Activated CD4-positive, alpha-beta T cell treated with anti-CD3 and anti-CD28 coated beads, Interleukin-2, amount 10 ng/mL, durations not matched to agents 7 days and 5 days (primary cell): ENCODE results near the gene RGS16. TPM values are rescaled to one million over a fixed set of nuclear protein-coding genes. Genes with fewer than 3 reads are reported as not detected.

Source experiments
- CTCF ChIA-PET: fragments of 350-600 bp; sonication (Branson Sonifier 250); formaldehyde crosslinking; loops from one replicate; lab custom pipeline; 2021; ENCODE audit warnings: antibody characterized with exemption; lab: Charles Lee
- POLR2A ChIA-PET: fragments of 350-600 bp; sonication (Branson Sonifier 250); formaldehyde crosslinking; loops from one replicate; lab custom pipeline; 2021; ENCODE audit warnings: antibody characterized with exemption; lab: Charles Lee
- DNase-seq: peaks from one replicate; pipeline ENCODE4 v3.0.0-alpha.2; 2020
- H3K27ac Mint-ChIP-seq: one replicate; pipeline ENCODE4 v1.8.0; 2021; ENCODE audit warnings: mild to moderate bottlenecking, moderate library complexity, mixed read lengths
- H3K27me3 Mint-ChIP-seq: one replicate; pipeline ENCODE4 v1.8.0; 2021; ENCODE audit warnings: mixed read lengths
- H3K36me3 Mint-ChIP-seq: one replicate; pipeline ENCODE4 v1.8.0; 2021; ENCODE audit warnings: low read depth, mixed read lengths
- H3K4me1 Mint-ChIP-seq: one replicate; pipeline ENCODE4 v1.8.0; 2021; ENCODE audit warnings: mixed read lengths
- H3K4me3 Mint-ChIP-seq: one replicate; pipeline ENCODE4 v1.8.0; 2021; ENCODE audit warnings: mild to moderate bottlenecking, moderate library complexity, mixed read lengths
- H3K9me3 Mint-ChIP-seq: one replicate; pipeline ENCODE4 v1.8.0; 2021; ENCODE audit warnings: mixed read lengths
- total RNA-seq, 2 experiments: library from RNA; stranded (reverse); gene quantifications; one replicate each; pipeline ENCODE4 v1.2.3, GENCODE V29; 2021

The RGS16 gene
- total RNA-seq, 2 experiments from 2014 or later, result 1.9 to 2.0 TPM

- ChIA-PET POLR2A (interaction anchor here (1.3 kb wide), 1 partner anchor 12 kb away, joined by 5 read pairs; no protein-coding TSS in a partner anchor), CTCF (interaction anchor here (0.8 to 2.7 kb wide), 9 partner anchors 9 to 169 kb away, joined by 3 to 11 read pairs (median 6); partner anchors contain the start of gene RNASEL)
- Mint-ChIP-seq H3K9me3 (peaks cover 7% of the 10 kb centered on the region), H3K27ac (peak overlapping the region; percentile 87), H3K4me1 (peaks cover 40% of the 10 kb centered on the region), H3K27me3 (peaks cover 81% of the 10 kb centered on the region), H3K4me3 (peak overlapping the region; percentile 57), H3K36me3 (peaks cover 7% of the 10 kb centered on the region)
- DNase-seq, result peak; percentile 23
Observed at GRCh38 chr1:182615468-182616129, 11.4 kb upstream of the RGS16 start.

GRCh38 chr1:182614796-182615454 lies 10.7 kb upstream of the RGS16 start:
- H3K27ac Mint-ChIP-seq, result no peak overlapping the region
- H3K36me3 Mint-ChIP-seq, result peaks cover 4% of the 10 kb centered on the region
- peak overlapping the region; percentile 57 for H3K4me3 Mint-ChIP-seq
- ChIA-PET POLR2A (interaction anchor here (1.3 kb wide), 1 partner anchor 12 kb away, joined by 5 read pairs; no protein-coding TSS in a partner anchor), CTCF (interaction anchor here (0.8 to 2.7 kb wide), 8 partner anchors 8 to 171 kb away, joined by 3 to 11 read pairs (median 7); partner anchors contain the start of gene RNASEL)
- H3K4me1 Mint-ChIP-seq, result peaks cover 40% of the 10 kb centered on the region
- H3K9me3 Mint-ChIP-seq, result peaks cover 3% of the 10 kb centered on the region
- H3K27me3 Mint-ChIP-seq, result peaks cover 82% of the 10 kb centered on the region
- DNase-seq, result peak; percentile 16

GRCh38 chr1:182611787-182612186 lies 7.6 kb upstream of the RGS16 start:
- POLR2A ChIA-PET, result no interaction called here
- no peak for DNase-seq
- Mint-ChIP-seq H3K4me1 (peaks cover 42% of the 10 kb centered on the region), H3K36me3 (no peaks in the 10 kb centered on the region), H3K27ac (no peak overlapping the region), H3K4me3 (no peak overlapping the region), H3K27me3 (peaks cover 79% of the 10 kb centered on the region), H3K9me3 (no peaks in the 10 kb centered on the region)
- CTCF ChIA-PET, result interaction anchor here (0.8 to 1.6 kb wide), 6 partner anchors 9 to 171 kb away, joined by 3 to 6 read pairs (median 3); no protein-coding TSS in a partner anchor

- no peaks in the 10 kb centered on the region for H3K9me3 Mint-ChIP-seq
- H3K36me3 Mint-ChIP-seq, result no peaks in the 10 kb centered on the region
- CTCF ChIA-PET, result interaction anchor here (0.9 to 1.6 kb wide), 4 partner anchors 8 to 171 kb away, joined by 3 to 6 read pairs (median 4); no protein-coding TSS in a partner anchor
- H3K4me1 Mint-ChIP-seq, result peaks cover 37% of the 10 kb centered on the region
- no peak overlapping the region for H3K4me3 Mint-ChIP-seq
- no peak for DNase-seq
- peaks cover 79% of the 10 kb centered on the region for H3K27me3 Mint-ChIP-seq
- POLR2A ChIA-PET, result no interaction called here
- no peak overlapping the region for H3K27ac Mint-ChIP-seq
Observed at GRCh38 chr1:182611326-182611725, 7.1 kb upstream of the RGS16 start.

GRCh38 chr1:182610606-182611194 lies 6.5 kb upstream of the RGS16 start:
- ChIA-PET POLR2A (interaction anchor here (0.6 kb wide), 1 partner anchor 1461 kb away, joined by 7 read pairs; no protein-coding TSS in a partner anchor), CTCF (interaction anchor here (0.8 to 1.0 kb wide), 3 partner anchors 13 to 21 kb away, joined by 3 to 4 read pairs (median 3); no protein-coding TSS in a partner anchor)
- DNase-seq, result no peak
- H3K27me3 Mint-ChIP-seq, result peaks cover 79% of the 10 kb centered on the region
- H3K27ac Mint-ChIP-seq, result no peak overlapping the region
- H3K9me3 Mint-ChIP-seq, result no peaks in the 10 kb centered on the region
- no peaks in the 10 kb centered on the region for H3K36me3 Mint-ChIP-seq
- peaks cover 31% of the 10 kb centered on the region for H3K4me1 Mint-ChIP-seq
- H3K4me3 Mint-ChIP-seq, result no peak overlapping the region

GRCh38 chr1:182608845-182609610 lies 4.8 kb upstream of the RGS16 start:
- H3K9me3 Mint-ChIP-seq, result no peaks in the 10 kb centered on the region
- ChIA-PET CTCF (interaction anchor here (1.1 to 15.9 kb wide), 2 partner anchors 13 to 176 kb away, joined by 3 to 238 read pairs; no protein-coding TSS in a partner anchor), POLR2A (no interaction called here)
- H3K36me3 Mint-ChIP-seq, result no peaks in the 10 kb centered on the region
- DNase-seq, result no peak
- H3K27me3 Mint-ChIP-seq, result peaks cover 84% of the 10 kb centered on the region
- H3K4me1 Mint-ChIP-seq, result peaks cover 23% of the 10 kb centered on the region
- no peak overlapping the region for H3K27ac Mint-ChIP-seq
- H3K4me3 Mint-ChIP-seq, result no peak overlapping the region

GRCh38 chr1:182608236-182608635 lies 4.0 kb upstream of the RGS16 start:
- DNase-seq, result no peak
- CTCF ChIA-PET, result interaction anchor here (0.7 to 15.9 kb wide), 3 partner anchors 8 to 177 kb away, joined by 3 to 238 read pairs (median 6); no protein-coding TSS in a partner anchor
- peaks cover 80% of the 10 kb centered on the region for H3K27me3 Mint-ChIP-seq
- no peaks in the 10 kb centered on the region for H3K36me3 Mint-ChIP-seq
- H3K4me1 Mint-ChIP-seq, result peaks cover 19% of the 10 kb centered on the region
- H3K27ac Mint-ChIP-seq, result no peak overlapping the region
- no peaks in the 10 kb centered on the region for H3K9me3 Mint-ChIP-seq
- POLR2A ChIA-PET, result no interaction called here
- no peak overlapping the region for H3K4me3 Mint-ChIP-seq

GRCh38 chr1:182607566-182607965 lies 3.4 kb upstream of the RGS16 start:
- no peak for DNase-seq
- POLR2A ChIA-PET, result no interaction called here
- H3K4me1 Mint-ChIP-seq, result peaks cover 19% of the 10 kb centered on the region
- no peak overlapping the region for H3K4me3 Mint-ChIP-seq
- H3K27me3 Mint-ChIP-seq, result peaks cover 73% of the 10 kb centered on the region
- H3K27ac Mint-ChIP-seq, result no peak overlapping the region
- no peaks in the 10 kb centered on the region for H3K36me3 Mint-ChIP-seq
- CTCF ChIA-PET, result interaction anchor here (1.0 to 15.9 kb wide), 5 partner anchors 8 to 178 kb away, joined by 3 to 238 read pairs (median 6); no protein-coding TSS in a partner anchor
- no peaks in the 10 kb centered on the region for H3K9me3 Mint-ChIP-seq

- Mint-ChIP-seq H3K9me3 (no peaks in the 10 kb centered on the region), H3K4me3 (peak overlapping the region; percentile 73), H3K36me3 (peaks cover 2% of the 10 kb centered on the region), H3K27ac (peak overlapping the region; percentile 81), H3K4me1 (peaks cover 16% of the 10 kb centered on the region), H3K27me3 (peaks cover 41% of the 10 kb centered on the region)
- POLR2A ChIA-PET, result interaction anchor here (1.2 kb wide), 1 partner anchor 12 kb away, joined by 5 read pairs; no protein-coding TSS in a partner anchor
- CTCF ChIA-PET, result interaction anchor here (0.9 to 15.9 kb wide), 10 partner anchors 8 to 236 kb away, joined by 3 to 238 read pairs (median 4); no protein-coding TSS in a partner anchor
- DNase-seq, result no peak
Observed at GRCh38 chr1:182603646-182604174, 479 bp downstream of the RGS16 start.

GRCh38 chr1:182602935-182603645 lies 1.1 kb downstream of the RGS16 start:
- peak overlapping the region; percentile 73 for H3K4me3 Mint-ChIP-seq
- peak overlapping the region; percentile 81 for H3K27ac Mint-ChIP-seq
- peaks cover 15% of the 10 kb centered on the region for H3K4me1 Mint-ChIP-seq
- H3K9me3 Mint-ChIP-seq, result no peaks in the 10 kb centered on the region
- H3K27me3 Mint-ChIP-seq, result peaks cover 36% of the 10 kb centered on the region
- peaks cover 2% of the 10 kb centered on the region for H3K36me3 Mint-ChIP-seq
- peak; percentile 41 for DNase-seq
- POLR2A ChIA-PET, result interaction anchor here (1.2 kb wide), 1 partner anchor 13 kb away, joined by 5 read pairs; no protein-coding TSS in a partner anchor
- CTCF ChIA-PET, result interaction anchor here (1.0 to 15.9 kb wide), 7 partner anchors 9 to 182 kb away, joined by 3 to 238 read pairs (median 4); no protein-coding TSS in a partner anchor

- POLR2A ChIA-PET, result no interaction called here
- peaks cover 2% of the 10 kb centered on the region for H3K36me3 Mint-ChIP-seq
- CTCF ChIA-PET, result interaction anchor here (0.7 to 15.9 kb wide), 5 partner anchors 9 to 183 kb away, joined by 4 to 238 read pairs (median 9); partner anchors contain the start of gene RNASEL
- H3K9me3 Mint-ChIP-seq, result no peaks in the 10 kb centered on the region
- H3K4me1 Mint-ChIP-seq, result peaks cover 7% of the 10 kb centered on the region
- DNase-seq, result no peak
- H3K27ac Mint-ChIP-seq, result no peak overlapping the region
- H3K4me3 Mint-ChIP-seq, result no peak overlapping the region
- H3K27me3 Mint-ChIP-seq, result peaks cover 34% of the 10 kb centered on the region
Observed at GRCh38 chr1:182601913-182602312, 2.3 kb downstream of the RGS16 start.
